Prostate gland (tissue), 2 donors: ENCODE data around the gene UBE2H. TPM values are rescaled to one million over a fixed set of nuclear protein-coding genes. Genes with fewer than 3 reads are reported as not detected.
A peak's percentile ranks its signal among the peaks of the same experiment; 100 is the strongest.

Experiments used
- DNase-seq: peaks from one replicate; pipeline ENCODE4 v3.0.0-alpha.2; 2019; ENCODE audit warnings: low spot score
- H3K27ac ChIP-seq, 2 donors: fragments of 200-600 bp; sonication (generic); 2 replicates each; pipeline ENCODE4 v1.5.1; 2017 to 2019
- H3K27me3 ChIP-seq: fragments of 200-600 bp; sonication (generic); replicated peaks from 2 replicates; pipeline ENCODE4 v1.5.1; 2019; ENCODE audit not compliant: insufficient read depth
- H3K36me3 ChIP-seq, 2 donors: fragments of 200-600 bp; sonication (generic); 1 replicate in 1 of 2; 2 replicates in 1 of 2; pipeline versions ENCODE4 v1.5.1 to v1.8.1; 2017 to 2019
- H3K4me1 ChIP-seq: fragments of 200-600 bp; sonication (generic); replicated peaks from 2 replicates; pipeline ENCODE4 v1.5.1; 2019
- H3K4me3 ChIP-seq, 2 donors: fragments of 200-600 bp; sonication (generic); 2 replicates each; pipeline ENCODE4 v1.5.1; 2017 to 2019
- H3K9me3 ChIP-seq: fragments of 200-600 bp; sonication (generic); 2 replicates; pipeline ENCODE4 v1.5.1; 2017
- POLR2A ChIP-seq: fragments of 450-650 bp; IDR thresholded peaks from one replicate; pipeline ENCODE4 v1.6.1; 2016; ENCODE audit warnings: antibody characterized with exemption, mild to moderate bottlenecking
- POLR2AphosphoS5 ChIP-seq: sonication (generic); formaldehyde crosslinking; IDR thresholded peaks from one replicate; pipeline ENCODE4 v1.6.1; 2017; ENCODE audit warnings: antibody characterized with exemption
- WGBS: methylation state at CpG from one replicate; pipeline ENCODE4 v1.1.5; 2018; 5-methylcytosine and 5-hydroxymethylcytosine counted together
- intact Hi-C: fragments of 100-400 bp; cut with DNase I; formaldehyde crosslinking; loops from one replicate; pipeline ENCODE4 v1.14.2; 2022
- total RNA-seq, 2 donors: library from RNA; depleted of rRNA; stranded (reverse); fragments of >200 nt; gene quantifications; one replicate each; pipeline ENCODE4 v1.1.0, GENCODE V29; 2016
- TF ChIP-seq, protein P1 (sequence below), 4 experiments: fragments of 200-600 bp in 2 of 4; fragments of 450-650 bp in 2 of 4; sonication (generic) in 2 of 4; IDR thresholded peaks; 1 replicate in 3 of 4; 2 replicates in 1 of 4; pipeline ENCODE4 v1.5.1; 2016 to 2019; ENCODE audit warnings: antibody characterized with exemption in 4 of 4, mild to moderate bottlenecking in 2 of 4, moderate library complexity in 2 of 4

Gene UBE2H
- total RNA-seq, 2 donors from 2014 or later: 78.4 to 105 TPM

DNA sequence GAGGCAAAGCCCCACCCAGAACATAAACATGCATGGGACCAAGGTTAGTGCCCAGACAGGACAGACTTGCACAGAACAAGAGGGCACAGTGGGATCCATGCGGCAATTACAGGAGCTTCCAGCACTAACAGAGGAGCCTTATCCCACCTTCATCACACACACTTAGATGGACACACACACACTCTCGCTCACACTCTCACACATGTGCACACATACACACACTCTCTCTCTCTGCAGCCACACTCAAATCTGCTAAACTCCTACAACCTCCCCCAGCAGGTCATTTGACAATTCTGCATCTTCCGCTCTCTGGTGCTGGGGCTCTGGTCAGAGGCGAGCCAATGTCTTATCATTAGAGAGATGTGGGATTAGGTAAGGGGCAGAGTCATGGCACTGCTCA, 120.5 kb downstream of the UBE2H start:
- intact Hi-C loops: no loop called here
- TF ChIP-seq, protein P1, sequence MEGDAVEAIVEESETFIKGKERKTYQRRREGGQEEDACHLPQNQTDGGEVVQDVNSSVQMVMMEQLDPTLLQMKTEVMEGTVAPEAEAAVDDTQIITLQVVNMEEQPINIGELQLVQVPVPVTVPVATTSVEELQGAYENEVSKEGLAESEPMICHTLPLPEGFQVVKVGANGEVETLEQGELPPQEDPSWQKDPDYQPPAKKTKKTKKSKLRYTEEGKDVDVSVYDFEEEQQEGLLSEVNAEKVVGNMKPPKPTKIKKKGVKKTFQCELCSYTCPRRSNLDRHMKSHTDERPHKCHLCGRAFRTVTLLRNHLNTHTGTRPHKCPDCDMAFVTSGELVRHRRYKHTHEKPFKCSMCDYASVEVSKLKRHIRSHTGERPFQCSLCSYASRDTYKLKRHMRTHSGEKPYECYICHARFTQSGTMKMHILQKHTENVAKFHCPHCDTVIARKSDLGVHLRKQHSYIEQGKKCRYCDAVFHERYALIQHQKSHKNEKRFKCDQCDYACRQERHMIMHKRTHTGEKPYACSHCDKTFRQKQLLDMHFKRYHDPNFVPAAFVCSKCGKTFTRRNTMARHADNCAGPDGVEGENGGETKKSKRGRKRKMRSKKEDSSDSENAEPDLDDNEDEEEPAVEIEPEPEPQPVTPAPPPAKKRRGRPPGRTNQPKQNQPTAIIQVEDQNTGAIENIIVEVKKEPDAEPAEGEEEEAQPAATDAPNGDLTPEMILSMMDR (IDR thresholded peaks at IDR 0.05): no peak
- no peak for TF ChIP-seq POLR2A
- peak; percentile 45 for TF ChIP-seq POLR2AphosphoS5
- Histone ChIP-seq H3K36me3 (no peaks in the 10 kb centered on the region), H3K4me3 (no peak overlapping the region), H3K4me1 (peaks cover 7% of the 10 kb centered on the region), H3K27ac (peak overlapping the region in 1 of 2 donors; percentile 69), H3K9me3 (no peaks in the 10 kb centered on the region), H3K27me3 (no peaks in the 10 kb centered on the region)
- WGBS: 93% methylated on average over 4 of the region's 4 CpGs
- DNase-seq: peak; percentile 49

DNA sequence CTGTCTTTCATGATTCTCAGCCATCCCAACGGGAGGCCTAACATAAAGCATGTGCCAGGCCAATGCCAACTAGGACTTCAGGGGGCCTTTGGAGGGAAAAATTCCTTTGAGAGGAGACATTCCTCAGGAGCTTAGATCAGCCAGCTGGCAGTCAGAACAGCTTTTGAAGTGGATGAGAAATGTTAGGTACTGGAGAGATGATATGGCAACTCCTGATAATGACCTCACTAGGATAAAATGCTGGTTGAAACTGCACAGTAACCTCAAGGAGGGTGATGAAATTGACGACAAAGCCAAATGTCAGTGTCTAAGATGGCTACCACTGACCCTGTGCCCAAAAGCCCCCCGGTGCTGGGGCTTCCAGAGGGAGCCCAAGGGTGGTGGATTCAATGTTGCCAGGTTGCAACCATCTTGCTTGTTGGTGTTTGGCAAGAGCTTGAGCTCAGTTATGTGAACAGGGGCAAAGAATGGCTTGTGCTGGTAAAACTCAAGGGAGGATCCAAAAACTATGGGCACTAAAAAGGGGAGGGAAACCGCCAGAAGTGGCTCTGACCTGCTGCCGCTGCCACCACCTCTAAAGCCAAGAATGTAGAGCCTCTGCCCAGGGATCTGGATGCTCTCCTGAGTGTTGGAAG, 121.2 kb downstream of the UBE2H start:
- intact Hi-C loops: loop anchor here (2.0 kb wide), 1 partner anchor 121 kb away; the partner anchor contains the start of gene UBE2H
- H3K27me3 ChIP-seq: no peaks in the 10 kb centered on the region
- no peaks in the 10 kb centered on the region for H3K9me3 ChIP-seq
- TF ChIP-seq, protein P1 (IDR thresholded peaks at IDR 0.05): no peak
- no peak for TF ChIP-seq POLR2AphosphoS5
- TF ChIP-seq POLR2A: no peak
- peak overlapping the region in 1 of 2 donors; percentile 69 for H3K27ac ChIP-seq
- H3K4me1 ChIP-seq: peaks cover 7% of the 10 kb centered on the region
- WGBS: 64% methylated on average over 5 of the region's 5 CpGs
- no peak overlapping the region for H3K4me3 ChIP-seq
- no peak for DNase-seq
- H3K36me3 ChIP-seq: no peaks in the 10 kb centered on the region

DNA sequence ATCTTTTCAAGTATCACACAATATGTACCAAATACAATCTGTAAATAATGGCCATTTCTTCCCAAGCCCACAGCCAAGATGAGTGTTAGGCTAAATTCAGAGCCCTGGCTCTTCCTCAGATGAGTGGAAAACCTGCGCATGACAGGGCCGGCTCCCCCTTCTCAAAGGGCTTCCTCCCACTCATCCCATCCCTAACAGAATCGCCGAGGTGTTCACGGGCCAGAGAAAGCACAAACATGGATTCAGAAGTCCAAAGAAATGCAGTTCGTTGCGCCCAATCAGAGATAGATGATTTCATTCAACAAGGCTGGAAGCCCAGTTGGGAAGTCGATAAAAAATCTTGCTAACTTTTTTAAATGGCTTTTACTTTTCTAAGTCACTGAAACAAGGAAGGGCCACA, 121.8 kb downstream of the UBE2H start:
- peaks cover 7% of the 10 kb centered on the region for H3K4me1 ChIP-seq
- WGBS: 87% methylated on average over 8 of the region's 8 CpGs
- H3K36me3 ChIP-seq: no peaks in the 10 kb centered on the region
- DNase-seq: no peak
- H3K9me3 ChIP-seq: no peaks in the 10 kb centered on the region
- H3K27ac ChIP-seq: peak overlapping the region in 1 of 2 donors; percentile 69
- H3K27me3 ChIP-seq: no peaks in the 10 kb centered on the region
- no peak overlapping the region for H3K4me3 ChIP-seq
- intact Hi-C loops: loop anchor here (2.0 kb wide), 1 partner anchor 122 kb away; the partner anchor contains the start of gene UBE2H
- TF ChIP-seq, protein P1 (IDR thresholded peaks at IDR 0.05): no peak
- TF ChIP-seq POLR2A (no peak), POLR2AphosphoS5 (no peak)

DNA sequence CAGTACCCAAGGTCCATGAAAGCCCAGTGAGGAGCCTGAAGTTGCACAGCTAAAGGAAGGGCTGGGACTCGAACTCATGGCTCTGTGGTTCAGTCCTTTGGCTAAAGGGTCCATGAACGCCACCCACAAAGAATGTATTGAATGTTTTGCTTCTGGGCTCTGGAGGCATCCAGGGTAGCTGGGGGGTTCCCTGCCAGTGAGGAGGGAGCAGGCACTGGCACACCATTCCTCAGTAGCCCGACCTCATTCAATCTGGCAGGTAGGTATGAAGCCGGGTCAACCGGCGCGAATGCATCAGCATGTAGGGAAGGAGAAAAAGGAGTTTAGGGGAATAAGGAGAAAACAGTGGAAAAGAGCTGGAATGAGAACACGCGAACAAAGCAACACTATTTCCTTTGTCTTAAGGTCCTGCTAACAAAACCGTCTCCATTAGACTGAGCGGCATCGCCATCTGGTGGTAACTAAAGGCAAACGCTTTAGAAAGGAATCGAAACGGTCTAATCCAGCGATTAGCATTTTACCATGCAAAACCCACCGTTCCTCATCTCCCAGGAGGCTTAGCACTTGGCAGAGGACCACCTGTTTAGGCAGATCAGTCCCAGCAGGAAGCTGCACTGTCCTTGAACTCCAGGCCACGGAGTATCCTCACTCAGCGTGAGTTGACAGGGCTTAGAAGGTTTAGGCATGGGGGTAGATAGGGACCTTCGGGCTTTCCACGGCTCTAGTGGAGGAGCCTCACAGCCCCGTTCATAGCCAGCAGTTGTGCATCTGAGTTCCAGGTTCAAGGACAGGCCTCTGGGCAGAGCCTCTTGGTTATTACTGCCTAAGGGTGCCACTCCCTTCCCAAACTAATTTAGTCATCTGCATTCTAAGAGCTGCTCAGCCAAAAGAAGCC, 122.8 kb downstream of the UBE2H start:
- intact Hi-C loops: loop anchor here (2.0 to 10.0 kb wide), 4 partner anchors 123 to 465 kb away; partner anchors contain the start of genes NRF1 and UBE2H
- Histone ChIP-seq H3K36me3 (no peaks in the 10 kb centered on the region), H3K27ac (peak overlapping the region; percentile 49 to 66), H3K27me3 (no peaks in the 10 kb centered on the region), H3K9me3 (no peaks in the 10 kb centered on the region), H3K4me3 (no peak overlapping the region), H3K4me1 (peaks cover 7% of the 10 kb centered on the region)
- DNase-seq: peak; percentile 51
- WGBS: 13% methylated on average over 22 of the region's 22 CpGs
- no peak for TF ChIP-seq POLR2A
- TF ChIP-seq, protein P1 (IDR thresholded peaks at IDR 0.05): peak; percentile 52 to 78 (median 70)
- TF ChIP-seq POLR2AphosphoS5: peak; percentile 63
